Hypothalamus (tissue), 51 donors: Measurements from ENCODE around the gene KLK6.

Experiments used
- DNase-seq, 51 donors: peaks; one replicate each; lab custom pipeline; 2025; lab: John Stamatoyannopoulos, UW

Gene KLK6

GRCh38 chr19:50959731-50960500 lies 9.5 kb downstream of the KLK6 start:
- DNase-seq, result no peak

- no peak for DNase-seq
Observed at GRCh38 chr19:50957587-50957986, 11.8 kb downstream of the KLK6 start.

GRCh38 chr19:50952910-50953309 lies 16.5 kb downstream of the KLK6 start, which contains the start of gene KLK5:
Gene KLK5, minus strand, starts transcription at chr19:50953038. Its CDS starts 381 bp downstream, at chr19:50952657.
- no peak for DNase-seq

GRCh38 chr19:50949861-50950260 lies 19.5 kb downstream of the KLK6 start:
- no peak for DNase-seq

- no peak for DNase-seq
Observed at GRCh38 chr19:50947123-50947522, 22.3 kb downstream of the KLK6 start.

- no peak for DNase-seq
Observed at GRCh38 chr19:50944795-50945194, 24.6 kb downstream of the KLK6 start.

GRCh38 chr19:50943074-50943828 lies 26.1 kb downstream of the KLK6 start:
- no peak for DNase-seq

GRCh38 chr19:50939596-50939995 lies 29.8 kb downstream of the KLK6 start:
- no peak for DNase-seq

- DNase-seq, result no peak
Observed at GRCh38 chr19:50933640-50934039, 35.8 kb downstream of the KLK6 start.

- DNase-seq, result no peak
Observed at GRCh38 chr19:50932690-50933083, 36.7 kb downstream of the KLK6 start.

GRCh38 chr19:50932018-50932689 lies 37.2 kb downstream of the KLK6 start:
- no peak for DNase-seq

GRCh38 chr19:50931023-50931422 lies 38.4 kb downstream of the KLK6 start:
- no peak for DNase-seq

- no peak for DNase-seq
Observed at GRCh38 chr19:50928831-50929230, 40.6 kb downstream of the KLK6 start.

- DNase-seq, result no peak
Observed at GRCh38 chr19:50926144-50926543, 43.2 kb downstream of the KLK6 start.

- DNase-seq, result no peak
Observed at GRCh38 chr19:50925734-50926133, 43.7 kb downstream of the KLK6 start.

- DNase-seq, result no peak
Observed at GRCh38 chr19:50924586-50924985, 44.8 kb downstream of the KLK6 start.

GRCh38 chr19:50922317-50922853 lies 47.0 kb downstream of the KLK6 start:
- peak in 45 of 51 donors; percentile 3 to 81 (median 41) for DNase-seq

- DNase-seq, result no peak
Observed at GRCh38 chr19:50921426-50922316, 47.7 kb downstream of the KLK6 start.

- no peak for DNase-seq
Observed at GRCh38 chr19:50916069-50916468, 53.3 kb downstream of the KLK6 start.
